Urinary bladder (tissue), 4 donors: Measurements from ENCODE around the gene DNAJB6. TPM values are rescaled to one million over a fixed set of nuclear protein-coding genes. Genes with fewer than 3 reads are reported as not detected.
A peak's percentile ranks its signal among the peaks of the same experiment; 100 is the strongest.

Source experiments
- DNase-seq: peaks from one replicate; pipeline ENCODE4 v3.0.0-alpha.2; 2015; ENCODE audit errors: extremely low spot score
- H3K27ac ChIP-seq: one replicate; pipeline ENCODE4 v1.5.1; 2013; ENCODE audit warnings: low read depth, mild to moderate bottlenecking, moderate library complexity
- H3K36me3 ChIP-seq: one replicate; pipeline ENCODE4 v1.6.1; 2013; ENCODE audit warnings: mild to moderate bottlenecking, moderate library complexity; ENCODE audit not compliant: insufficient read depth
- H3K4me1 ChIP-seq: one replicate; pipeline ENCODE4 v1.6.1; 2013; ENCODE audit warnings: mild to moderate bottlenecking, moderate library complexity; ENCODE audit not compliant: insufficient read depth
- H3K4me3 ChIP-seq: one replicate; pipeline ENCODE4 v1.5.1; 2013; ENCODE audit warnings: low read depth, low read length
- WGBS: extraction: QIAGEN DNeasy Blood & Tissue Kit; methylation state at CpG from one replicate; pipeline ENCODE4 v1.1.7; 2013; 5-methylcytosine and 5-hydroxymethylcytosine counted together
- polyA plus RNA-seq: library from polyadenylated mRNA; stranded (reverse); fragments of 200-250 nt; gene quantifications from one replicate; pipeline ENCODE4 v1.2.3, GENCODE V29; 2013
- total RNA-seq: library from RNA; depleted of rRNA; stranded (reverse); fragments of >200 nt; gene quantifications from one replicate; pipeline ENCODE4 v1.2.3, GENCODE V29; 2014
- donor health status: healthy with polysubstance abuse.
- donor health status: healthy.

DNAJB6 gene
- 90.4 TPM for total RNA-seq
- polyA plus RNA-seq, result 137 TPM

- Histone ChIP-seq H3K4me1 (peaks cover 4% of the 10 kb centered on the region), H3K36me3 (no peaks in the 10 kb centered on the region), H3K4me3 (peak within 1 kb of the TSS; percentile 94), H3K27ac (peak within 1 kb of the TSS; percentile 98)
- WGBS, result under 1% methylated on average over 114 of the region's 114 CpGs
- peak; percentile 80 for DNase-seq
Measured at GRCh38 chr7:157336383-157337315, at the start of gene DNAJB6. TSS of gene DNAJB6 (plus strand) at chr7:157337004. CDS start at chr7:157358573, 21,569 bp downstream.

GRCh38 chr7:157291404-157292080 is 45.3 kb upstream of the DNAJB6 start:
- Histone ChIP-seq H3K27ac (no peak overlapping the region), H3K36me3 (no peaks in the 10 kb centered on the region), H3K4me3 (no peak overlapping the region), H3K4me1 (peaks cover 1% of the 10 kb centered on the region)
- DNase-seq, result no peak
- 79% methylated on average over 29 of the region's 29 CpGs for WGBS

- Histone ChIP-seq H3K4me3 (no peak overlapping the region), H3K36me3 (no peaks in the 10 kb centered on the region), H3K4me1 (peaks cover 1% of the 10 kb centered on the region), H3K27ac (no peak overlapping the region)
- no peak for DNase-seq
- 95% methylated on average over 9 of the region's 9 CpGs for WGBS
Measured at GRCh38 chr7:157292258-157292657, 44.5 kb upstream of the DNAJB6 start.

GRCh38 chr7:157292770-157293412 is 43.9 kb upstream of the DNAJB6 start:
- Histone ChIP-seq H3K4me1 (peaks cover 1% of the 10 kb centered on the region), H3K36me3 (no peaks in the 10 kb centered on the region), H3K4me3 (no peak overlapping the region), H3K27ac (peak overlapping the region; percentile 44)
- 64% methylated on average over 32 of the region's 32 CpGs for WGBS
- DNase-seq, result no peak

GRCh38 chr7:157293413-157293788 is 43.4 kb upstream of the DNAJB6 start:
- Histone ChIP-seq H3K36me3 (no peaks in the 10 kb centered on the region), H3K27ac (no peak overlapping the region), H3K4me1 (peaks cover 1% of the 10 kb centered on the region), H3K4me3 (no peak overlapping the region)
- no peak for DNase-seq
- 76% methylated on average over 13 of the region's 13 CpGs for WGBS

- H3K36me3 ChIP-seq, result no peaks in the 10 kb centered on the region
- DNase-seq, result no peak
- no peak overlapping the region for H3K4me3 ChIP-seq
- peaks cover 1% of the 10 kb centered on the region for H3K4me1 ChIP-seq
- 88% methylated on average over 12 of the region's 12 CpGs for WGBS
- H3K27ac ChIP-seq, result no peak overlapping the region
Measured at GRCh38 chr7:157294773-157295172, 42.0 kb upstream of the DNAJB6 start.

- Histone ChIP-seq H3K27ac (no peak overlapping the region), H3K4me3 (no peak overlapping the region), H3K36me3 (no peaks in the 10 kb centered on the region), H3K4me1 (no peaks in the 10 kb centered on the region)
- 88% methylated on average over 12 of the region's 12 CpGs for WGBS
- no peak for DNase-seq
Measured at GRCh38 chr7:157295338-157295737, 41.5 kb upstream of the DNAJB6 start.

- no peak for DNase-seq
- no peak overlapping the region for H3K4me3 ChIP-seq
- 76% methylated on average over 13 of the region's 13 CpGs for WGBS
- H3K4me1 ChIP-seq, result no peaks in the 10 kb centered on the region
- H3K36me3 ChIP-seq, result no peaks in the 10 kb centered on the region
- no peak overlapping the region for H3K27ac ChIP-seq
Measured at GRCh38 chr7:157297185-157297584, 39.6 kb upstream of the DNAJB6 start.

- Histone ChIP-seq H3K4me1 (no peaks in the 10 kb centered on the region), H3K36me3 (no peaks in the 10 kb centered on the region), H3K27ac (no peak overlapping the region), H3K4me3 (no peak overlapping the region)
- 96% methylated on average over 3 of the region's 3 CpGs for WGBS
- no peak for DNase-seq
Measured at GRCh38 chr7:157299317-157299612, 37.5 kb upstream of the DNAJB6 start.

- Histone ChIP-seq H3K36me3 (no peaks in the 10 kb centered on the region), H3K4me1 (no peaks in the 10 kb centered on the region), H3K4me3 (no peak overlapping the region), H3K27ac (no peak overlapping the region)
- WGBS, result 74% methylated on average over 37 of the region's 37 CpGs
- no peak for DNase-seq
Measured at GRCh38 chr7:157299613-157300368, 37.0 kb upstream of the DNAJB6 start.

- no peaks in the 10 kb centered on the region for H3K4me1 ChIP-seq
- WGBS, result 73% methylated on average over 29 of the region's 29 CpGs
- no peak overlapping the region for H3K4me3 ChIP-seq
- H3K36me3 ChIP-seq, result no peaks in the 10 kb centered on the region
- no peak overlapping the region for H3K27ac ChIP-seq
- DNase-seq, result no peak
Measured at GRCh38 chr7:157300369-157300825, 36.4 kb upstream of the DNAJB6 start.

GRCh38 chr7:157301610-157302120 is 35.1 kb upstream of the DNAJB6 start:
- WGBS, result 75% methylated on average over 10 of the region's 10 CpGs
- no peak for DNase-seq
- H3K36me3 ChIP-seq, result no peaks in the 10 kb centered on the region
- no peaks in the 10 kb centered on the region for H3K4me1 ChIP-seq
- H3K4me3 ChIP-seq, result no peak overlapping the region
- no peak overlapping the region for H3K27ac ChIP-seq
